ENCODE data around the gene CPZ. TPM values are rescaled to one million over a fixed set of nuclear protein-coding genes. Genes with fewer than 3 reads are reported as not detected.
"Not testable (repeated sequence)": the region's sequence is repeated elsewhere in the genome, so short reads cannot be mapped to it uniquely, and the experiment has no call there.

CPZ gene
- total RNA-seq, 2 donors from 2014 or later: 5.3 to 15.6 TPM

DNA sequence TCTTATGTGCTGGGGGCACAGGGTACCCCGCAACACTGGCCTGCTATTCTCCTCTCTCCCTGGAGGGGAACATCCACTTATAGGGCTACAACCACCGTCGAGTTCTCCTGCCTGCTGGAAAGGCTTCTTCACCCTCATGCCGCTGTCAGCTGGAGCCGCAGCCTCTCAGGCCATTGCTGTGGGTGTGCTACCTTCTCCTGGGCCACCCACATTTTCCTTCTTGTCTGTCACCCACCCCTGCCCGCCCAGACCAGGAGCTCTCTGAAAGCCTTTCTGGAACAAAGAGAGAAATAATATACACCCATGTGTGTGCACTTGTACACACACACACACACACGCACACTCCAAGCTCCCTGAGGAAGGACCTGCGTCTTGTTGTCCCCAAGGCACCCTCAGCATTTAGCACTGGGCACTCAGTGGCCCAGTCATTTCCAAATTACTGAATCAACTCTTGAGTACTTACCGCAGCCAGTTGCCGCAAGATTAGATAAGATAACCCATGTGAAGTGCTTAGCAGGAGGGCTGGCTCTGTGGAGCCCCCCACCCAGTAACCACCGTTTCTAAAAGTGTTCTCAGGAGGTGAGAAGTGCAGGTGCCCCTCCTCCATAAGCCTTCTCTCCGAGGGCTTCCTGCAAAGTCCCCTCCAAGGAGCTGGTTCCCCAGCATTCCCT lies 50.2 kb downstream of the CPZ start:
- peak; percentile 34 for DNase-seq (ENCODE audit: low spot score)
- intact Hi-C loops (cut with DNase I): no loop called here

DNA sequence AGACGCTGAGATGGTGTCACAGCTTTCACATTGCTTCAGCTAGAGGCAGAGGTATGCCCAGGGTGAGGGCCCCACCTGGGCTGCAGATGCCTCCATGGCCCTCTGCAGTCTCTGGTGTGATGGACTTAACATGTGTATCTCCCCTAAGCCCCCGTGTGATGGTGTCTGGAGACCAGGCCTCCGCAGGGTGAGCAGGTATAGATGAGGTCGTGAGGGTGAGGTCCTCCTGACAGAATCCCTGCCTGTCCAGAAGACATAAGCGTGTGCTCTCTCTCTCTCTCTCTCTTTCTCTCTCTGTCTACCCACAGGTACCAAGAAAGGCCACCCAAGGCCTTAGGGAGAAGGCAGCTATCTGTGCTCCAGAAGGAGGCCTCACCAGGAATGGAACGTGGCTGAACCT lies 50.9 kb downstream of the CPZ start:
- peak; percentile 34 for DNase-seq (ENCODE audit: low spot score)
- intact Hi-C loops (cut with DNase I): no loop called here

DNA sequence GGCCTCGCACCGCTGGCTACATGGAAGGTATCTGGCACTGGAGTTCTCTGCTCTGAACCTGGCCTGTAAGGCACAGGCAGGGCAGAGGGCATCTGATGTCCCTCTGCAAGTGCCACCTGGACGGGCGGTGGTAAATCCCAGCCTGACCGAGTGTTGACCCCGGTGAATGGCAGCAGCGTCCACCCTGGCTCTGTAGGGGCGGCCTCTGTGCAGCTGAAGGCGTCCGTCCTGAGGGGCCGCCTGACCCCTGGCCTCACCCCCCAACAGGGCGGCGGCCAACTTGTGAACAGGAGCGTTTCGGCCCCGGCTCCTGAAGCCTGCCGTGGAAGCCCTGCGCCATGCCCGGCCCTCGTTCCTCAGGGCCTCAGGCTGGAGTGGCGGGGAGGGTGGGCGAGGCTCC lies 51.4 kb downstream of the CPZ start:
- intact Hi-C loops (cut with DNase I): no loop called here
- DNase-seq (ENCODE audit: low spot score): peak; percentile 68

DNA sequence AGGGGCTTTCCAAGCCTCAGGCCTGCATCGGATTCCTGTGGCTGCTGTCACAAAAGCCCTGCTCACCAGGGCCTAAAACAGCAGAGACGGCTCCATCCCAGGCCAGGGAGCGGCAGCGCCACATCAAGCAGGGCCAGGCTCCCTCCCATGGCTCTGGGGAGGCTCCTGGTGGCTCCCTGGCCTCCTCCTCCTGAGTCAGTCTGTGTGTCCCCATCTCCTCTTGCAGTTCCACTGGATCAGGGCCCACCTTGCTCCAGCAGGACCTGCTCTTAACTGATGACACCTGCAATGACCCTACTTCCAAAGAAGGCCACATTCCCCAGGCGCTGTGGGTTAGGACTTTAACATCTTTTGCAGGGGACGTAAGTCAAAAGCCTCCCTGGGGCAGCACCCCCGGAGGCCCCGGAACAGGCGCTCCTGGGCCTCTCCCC lies 51.9 kb downstream of the CPZ start:
- intact Hi-C loops (cut with DNase I): no loop called here
- DNase-seq (ENCODE audit: low spot score): peak; percentile 50

DNA sequence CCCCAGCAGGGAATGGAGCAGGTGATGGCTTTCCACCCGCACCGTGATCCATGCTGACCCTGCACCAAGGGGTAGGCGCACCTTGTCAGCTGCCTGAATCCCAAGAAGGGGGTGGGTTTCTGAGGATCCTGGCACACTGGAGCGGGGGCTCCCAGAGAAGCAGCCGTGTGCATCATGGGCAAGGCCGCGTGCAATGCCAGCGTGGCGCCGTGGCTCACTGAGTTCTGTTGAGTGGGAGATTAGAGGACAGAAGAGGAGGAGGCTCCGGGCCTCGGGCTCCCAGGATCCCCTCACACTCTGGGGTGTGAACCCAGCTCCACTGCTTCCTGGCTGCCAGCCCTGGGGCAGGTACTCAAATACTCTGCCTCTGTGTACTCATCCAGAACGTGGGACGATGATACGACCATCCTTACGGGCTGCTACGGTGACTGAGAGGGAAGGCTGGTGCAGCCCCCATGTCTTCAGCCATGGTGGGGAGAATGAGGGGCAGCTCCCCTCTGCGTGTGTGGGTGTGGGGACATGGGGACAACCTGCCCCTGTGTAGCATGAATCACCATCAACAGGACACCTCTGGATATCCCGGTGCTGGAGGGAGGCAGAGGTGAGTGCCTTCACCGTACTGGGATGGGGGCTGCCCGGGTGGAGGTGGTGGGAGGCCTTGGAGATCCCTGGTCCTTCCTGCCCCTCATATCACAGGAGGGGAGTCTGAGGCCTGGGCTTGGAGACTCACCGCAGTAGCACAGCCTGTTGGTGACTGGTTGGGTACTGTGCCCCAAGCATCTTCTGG lies 52.6 kb downstream of the CPZ start:
- peak; percentile 78 for DNase-seq (ENCODE audit: low spot score)
- intact Hi-C loops (cut with DNase I): no loop called here

DNA sequence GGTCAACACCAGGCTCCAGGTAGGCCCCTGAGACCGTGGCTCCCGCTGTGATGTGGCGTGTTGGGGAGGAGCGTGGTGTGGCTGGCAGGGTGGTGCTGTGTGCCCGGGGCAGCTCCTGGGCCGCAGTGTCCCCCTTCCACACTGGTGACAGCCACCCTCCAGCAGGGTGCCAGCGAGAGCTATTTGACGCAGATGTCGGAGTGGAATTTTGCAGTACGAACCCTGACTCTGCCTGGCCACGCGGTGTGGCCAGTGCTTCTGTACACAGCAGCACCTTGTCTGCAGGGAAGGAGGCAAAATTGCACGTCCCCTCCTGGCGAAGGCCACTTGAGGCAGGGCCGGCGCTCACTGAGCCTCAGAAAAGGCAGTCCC lies 53.2 kb downstream of the CPZ start:
- DNase-seq (ENCODE audit: low spot score): peak; percentile 73
- intact Hi-C loops (cut with DNase I): no loop called here

DNA sequence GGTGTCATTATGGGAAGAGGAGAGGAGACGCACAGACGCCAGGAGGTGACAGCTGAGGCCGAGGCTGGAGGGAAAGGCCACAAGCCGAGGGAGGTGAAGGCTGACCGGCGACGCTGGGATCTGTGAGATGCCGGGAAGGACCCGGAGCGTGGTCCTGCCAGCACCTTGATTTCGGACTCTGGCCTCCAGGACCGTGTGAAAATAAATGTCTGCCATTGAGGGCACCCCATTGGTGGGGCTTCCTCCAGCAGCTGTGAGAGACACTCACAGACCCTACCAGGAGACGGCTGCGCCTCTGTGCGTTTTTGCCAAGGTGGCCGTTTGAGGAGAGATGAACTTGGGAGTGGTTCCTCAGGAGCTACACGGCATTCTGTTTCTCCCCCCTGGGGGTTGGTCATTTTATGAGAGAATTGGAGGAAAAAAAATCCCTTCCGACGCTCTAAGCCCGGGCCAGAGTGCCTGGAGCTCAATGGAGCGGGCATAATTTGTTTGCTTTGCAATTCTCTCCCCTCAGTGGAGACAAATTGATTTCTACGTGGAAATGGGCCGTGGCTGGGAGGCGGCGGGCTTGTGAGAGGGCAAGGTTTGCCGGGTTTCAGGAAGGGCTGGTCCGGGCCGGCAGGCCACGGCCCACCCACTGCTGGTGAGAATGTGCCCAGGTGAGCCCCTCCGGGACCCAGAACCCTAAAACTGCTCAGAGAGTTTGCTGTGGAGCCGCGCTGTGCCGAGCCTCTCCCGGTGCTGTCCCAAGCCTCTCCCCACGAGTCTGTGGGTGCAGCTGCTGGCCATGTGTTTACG lies 53.9 kb downstream of the CPZ start:
- peak; percentile 62 for DNase-seq (ENCODE audit: low spot score)

DNA sequence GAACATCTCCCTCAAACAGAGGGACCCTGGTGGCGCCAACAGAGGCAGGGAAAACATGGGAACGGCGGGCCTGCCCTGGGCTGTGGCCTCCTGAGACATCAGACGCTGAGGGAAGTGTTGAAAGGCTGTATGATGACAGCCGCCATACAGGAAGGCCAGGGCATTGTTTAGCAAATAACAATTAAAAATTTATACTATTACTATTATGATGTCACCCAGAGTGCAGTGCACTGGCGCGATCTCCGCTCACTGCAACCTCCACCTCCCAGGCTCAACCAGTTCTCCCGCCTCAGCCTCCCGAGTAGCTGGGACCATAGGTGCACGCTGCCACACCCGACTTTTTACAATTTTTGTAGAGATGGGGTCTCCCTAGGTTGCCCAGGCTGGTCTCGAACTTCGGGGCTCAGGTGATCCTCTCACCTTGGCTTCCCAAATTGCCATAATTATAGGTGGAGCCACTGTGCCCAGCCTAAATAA lies 54.6 kb downstream of the CPZ start:
- intact Hi-C loops (cut with DNase I): no loop called here
- DNase-seq (ENCODE audit: low spot score): peak; percentile 54

More for the DNA sequence above, 53.9 kb downstream of the CPZ start:
- intact Hi-C loops (cut with DNase I): no loop called here

DNA sequence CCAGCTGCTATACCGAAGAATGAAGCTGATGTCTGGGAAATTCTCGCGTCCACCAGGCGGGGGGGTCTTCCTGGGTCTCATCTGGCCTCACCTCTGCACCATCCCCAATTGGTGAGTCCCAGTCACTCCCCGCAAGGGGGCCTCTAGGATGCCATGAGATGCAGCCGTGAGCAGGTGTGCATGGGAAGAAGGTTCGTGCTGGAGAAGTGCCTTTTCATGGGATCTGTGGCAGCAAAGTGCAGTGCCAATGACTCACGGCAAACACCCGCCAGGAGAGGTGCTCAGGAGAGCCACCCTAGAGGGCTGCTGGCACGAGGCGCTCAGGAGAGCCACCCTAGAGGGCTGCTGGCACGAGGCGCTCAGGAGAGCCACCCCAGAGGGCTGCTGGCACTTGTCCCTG lies 55.1 kb downstream of the CPZ start:
- intact Hi-C loops (cut with DNase I): no loop called here
- peak; percentile 31 for DNase-seq (ENCODE audit: low spot score)

DNA sequence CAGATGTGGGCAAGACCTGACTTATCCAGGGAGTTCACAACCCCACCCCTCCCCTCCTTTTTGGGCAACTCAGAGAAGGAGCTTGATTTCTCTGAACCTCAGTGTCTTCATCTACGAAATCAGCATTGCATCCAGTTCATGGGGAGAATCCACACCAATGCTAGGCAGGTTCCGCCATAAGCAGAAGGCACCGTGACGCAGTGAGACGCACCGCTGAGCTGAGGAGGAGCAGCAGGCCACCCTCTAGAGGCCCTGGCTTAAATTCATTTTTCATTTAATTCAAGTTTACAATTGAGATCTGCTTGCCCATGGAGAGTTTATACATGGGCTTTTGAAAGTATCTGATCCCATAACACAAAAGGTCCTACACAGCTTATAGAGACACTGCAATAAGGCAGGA lies 55.7 kb downstream of the CPZ start:
- peak; percentile 74 for DNase-seq (ENCODE audit: low spot score)
- intact Hi-C loops (cut with DNase I): no loop called here

DNA sequence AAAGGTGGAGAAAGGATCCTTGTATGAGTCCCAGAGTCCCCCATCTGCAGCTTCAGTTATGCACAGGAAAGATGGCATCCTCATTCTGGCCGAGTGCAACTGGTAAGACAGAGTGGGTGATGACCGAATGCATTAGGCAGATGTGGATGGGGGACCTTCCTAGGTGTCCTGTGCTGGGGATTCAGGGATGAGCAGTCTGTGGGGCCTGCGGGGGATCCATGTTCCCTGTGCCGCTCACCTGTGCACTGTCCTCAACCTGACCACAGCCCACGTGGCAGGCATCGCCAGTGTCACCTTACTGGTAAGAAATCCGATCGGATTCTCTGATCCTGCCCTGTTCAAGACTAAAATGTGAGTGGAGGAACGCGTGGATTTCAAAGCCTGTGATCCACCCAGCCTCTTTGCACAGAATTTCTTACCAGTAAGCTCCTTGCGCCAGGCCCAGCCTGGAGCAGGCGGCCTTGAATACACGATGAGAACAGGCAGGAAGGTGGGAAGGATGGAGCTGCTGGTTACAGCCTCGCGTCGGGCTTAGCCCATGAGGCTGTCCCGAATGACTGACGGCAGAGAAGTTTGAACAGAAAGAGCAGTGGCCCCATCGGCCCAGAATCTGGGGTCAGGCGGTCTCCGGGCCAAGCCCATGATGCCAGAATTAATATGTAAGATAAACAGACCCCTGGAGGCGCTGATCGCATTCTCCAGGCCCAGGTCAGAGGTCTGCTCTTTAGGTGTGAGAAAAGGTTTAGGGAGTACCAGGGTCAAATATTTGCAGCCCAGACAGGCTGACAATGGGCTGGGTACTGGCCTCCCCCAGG lies 56.5 kb downstream of the CPZ start:
- peak; percentile 64 for DNase-seq (ENCODE audit: low spot score)
- intact Hi-C loops (cut with DNase I): no loop called here

DNA sequence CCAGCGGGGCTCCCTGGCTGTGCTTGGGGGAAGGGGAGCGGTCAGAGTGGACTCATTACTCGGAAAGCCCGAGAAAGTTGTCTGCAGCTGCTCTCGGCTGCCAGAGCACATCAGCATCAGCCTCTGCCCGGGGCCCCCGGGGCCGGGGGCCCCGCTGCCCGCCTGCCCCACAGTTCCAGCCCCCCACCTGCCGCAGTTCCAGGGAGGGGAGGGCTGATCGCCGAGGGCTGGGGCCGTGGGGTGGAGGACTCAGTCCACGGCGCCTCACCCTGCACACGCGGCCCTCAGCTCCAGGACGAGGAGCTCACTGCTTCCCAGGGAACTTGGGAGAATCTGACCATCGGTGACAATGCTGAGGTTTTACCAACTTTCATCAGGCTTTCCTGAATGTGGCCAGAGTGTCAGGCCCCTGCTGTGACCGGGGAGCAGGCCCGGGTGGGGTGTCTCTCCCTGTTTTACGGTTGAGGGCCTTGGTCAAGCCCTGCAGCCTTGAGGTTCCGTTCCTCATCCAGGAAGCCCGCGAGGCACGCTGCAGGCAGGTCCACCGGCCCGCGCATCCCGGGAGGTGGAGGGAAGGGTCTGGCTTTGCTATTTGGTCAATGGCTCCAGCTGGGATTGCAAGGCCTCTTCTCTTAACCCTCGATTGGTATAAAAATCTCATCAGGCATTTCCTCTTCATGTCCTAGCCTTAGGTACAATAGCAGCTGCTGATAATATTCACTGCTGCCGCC lies 57.2 kb downstream of the CPZ start:
- intact Hi-C loops (cut with DNase I): no loop called here

DNA sequence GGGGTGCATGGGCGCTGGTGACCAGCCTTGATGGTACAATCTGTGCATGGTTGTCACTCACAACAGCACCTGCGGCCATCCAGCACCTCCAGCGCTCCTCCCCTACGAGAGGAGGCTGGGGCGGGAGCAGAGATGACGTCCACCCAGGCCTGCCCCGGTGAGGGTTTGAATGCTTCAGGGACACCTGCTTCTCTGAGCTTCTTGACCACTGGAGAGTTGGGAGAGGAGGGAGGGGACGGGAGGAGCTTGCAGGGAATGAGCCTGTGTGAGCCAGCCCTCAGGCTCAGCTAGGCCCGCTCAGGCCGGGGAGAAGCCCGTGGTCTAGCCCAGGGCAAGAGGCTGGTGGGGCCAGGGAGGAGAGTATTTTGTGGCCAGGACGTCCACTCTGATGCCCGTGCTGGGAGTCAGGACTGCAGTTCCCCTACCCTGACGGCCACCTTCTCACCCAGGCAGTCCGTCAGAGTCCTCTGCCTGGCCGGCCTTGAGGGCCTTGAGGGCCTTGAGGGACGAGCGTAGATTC lies 59.2 kb downstream of the CPZ start:
- intact Hi-C loops (cut with DNase I): no loop called here
- DNase-seq (ENCODE audit: low spot score): peak; percentile 52

More for the DNA sequence above, 57.2 kb downstream of the CPZ start:
- DNase-seq (ENCODE audit: low spot score): peak; percentile 71

DNA sequence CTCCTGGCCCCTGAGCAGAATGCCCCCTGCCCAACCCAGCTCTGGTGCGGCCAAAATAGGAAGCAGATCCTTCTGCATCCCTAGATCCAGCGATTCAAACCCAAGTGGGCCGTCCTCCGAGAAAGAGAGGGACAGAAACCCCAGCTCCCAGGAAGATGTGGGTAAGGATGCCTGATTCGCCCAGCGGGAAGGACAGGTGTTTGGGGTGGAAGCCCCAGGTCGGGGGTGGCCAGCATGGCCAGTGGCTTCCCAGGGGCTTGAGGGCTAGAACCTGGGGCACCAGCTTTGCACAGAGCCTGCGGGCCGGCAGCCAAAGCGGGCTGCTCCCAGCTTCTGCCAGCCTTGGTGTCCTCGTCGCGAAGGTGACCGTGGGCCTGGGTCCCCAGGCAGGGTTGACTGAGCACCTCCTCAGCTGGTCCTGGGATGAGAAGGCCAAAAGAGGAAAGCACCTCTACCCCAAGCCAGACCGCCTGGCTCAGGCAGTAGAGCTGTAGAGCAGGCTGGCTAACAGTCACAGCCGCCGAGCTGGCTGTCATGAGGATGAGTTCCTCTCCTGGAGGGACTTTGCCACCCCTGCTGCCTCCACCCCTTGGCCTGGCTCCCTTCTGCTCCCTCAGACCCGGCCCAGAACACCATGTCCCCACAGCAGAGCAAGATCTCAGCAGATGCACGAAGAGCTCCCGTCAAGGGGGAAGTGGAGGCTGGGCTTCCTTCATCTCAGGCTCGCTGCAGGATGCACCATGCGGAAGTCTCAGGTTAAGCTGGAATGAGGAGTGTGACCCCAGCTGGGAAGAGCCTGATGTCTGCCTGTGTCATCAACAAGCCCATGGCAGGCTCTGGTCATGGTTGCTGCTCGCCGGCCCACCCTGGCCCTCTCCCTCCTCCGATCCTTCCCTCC lies 59.9 kb downstream of the CPZ start:
- peak; percentile 58 for DNase-seq (ENCODE audit: low spot score)
- intact Hi-C loops (cut with DNase I): no loop called here

DNA sequence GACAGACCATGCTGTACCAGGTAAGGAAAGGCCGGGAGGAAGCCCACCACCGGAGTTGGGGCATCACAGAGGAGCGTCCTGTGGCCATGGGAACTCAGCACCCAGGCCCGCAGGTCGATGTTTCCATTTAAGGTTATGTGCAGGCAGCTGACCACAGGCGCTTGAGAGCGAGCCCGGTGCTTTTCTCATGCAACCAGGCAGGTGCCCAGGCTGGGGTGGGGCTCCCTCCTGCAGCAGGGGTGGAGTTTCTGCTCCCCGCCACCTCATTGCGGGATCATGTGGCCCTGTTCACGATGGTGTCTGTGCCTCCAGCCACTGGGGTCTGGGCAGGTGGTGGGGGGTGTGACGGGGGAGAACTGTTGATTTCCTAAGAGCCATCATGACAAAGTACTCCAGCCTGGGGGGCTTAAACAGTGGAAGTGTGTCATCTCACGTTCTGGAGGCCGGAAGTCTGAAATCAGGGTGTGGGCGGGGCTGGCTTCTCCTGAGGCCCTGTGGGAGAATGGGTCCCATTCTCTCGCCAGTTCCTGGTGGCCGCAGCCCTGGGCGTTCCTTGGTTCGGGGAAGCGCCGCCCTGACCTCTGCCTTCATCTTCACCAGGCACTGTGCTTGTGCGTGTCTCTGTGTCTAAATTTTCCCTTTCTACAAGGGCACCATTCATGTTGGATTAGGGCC lies 60.9 kb downstream of the CPZ start:
- DNase-seq (ENCODE audit: low spot score): peak; percentile 70

DNA sequence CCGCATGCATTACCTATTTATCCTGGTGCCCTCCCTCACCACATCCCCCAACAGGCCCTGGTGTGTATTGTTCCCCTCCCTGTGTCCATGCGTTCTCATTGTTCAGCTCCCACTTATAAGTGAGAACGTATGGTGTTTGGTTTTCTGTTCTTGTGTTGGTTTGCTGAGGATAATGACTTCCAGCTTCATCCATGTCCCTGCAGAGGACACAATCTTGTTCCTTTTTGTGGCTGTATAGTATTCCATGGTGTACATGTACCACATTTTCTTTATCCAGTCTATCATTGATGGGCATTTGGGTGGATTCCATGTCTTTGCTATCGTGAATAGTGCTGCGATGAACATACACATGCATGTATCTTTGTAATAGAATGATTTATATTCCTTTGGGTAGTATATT lies 61.6 kb downstream of the CPZ start:
- intact Hi-C loops (cut with DNase I): not testable (repeated sequence)

More for the DNA sequence above, 60.9 kb downstream of the CPZ start:
- intact Hi-C loops (cut with DNase I): no loop called here

More for the DNA sequence above, 61.6 kb downstream of the CPZ start:
- DNase-seq (ENCODE audit: low spot score): not testable (repeated sequence)

Data from posterior vena cava (tissue), 2 donors.